Measurements from ENCODE around the gene SLC22A12.
"Not testable (repeated sequence)": the region's sequence is repeated elsewhere in the genome, so short reads cannot be mapped to it uniquely, and the experiment has no call there.

Gene SLC22A12

DNA sequence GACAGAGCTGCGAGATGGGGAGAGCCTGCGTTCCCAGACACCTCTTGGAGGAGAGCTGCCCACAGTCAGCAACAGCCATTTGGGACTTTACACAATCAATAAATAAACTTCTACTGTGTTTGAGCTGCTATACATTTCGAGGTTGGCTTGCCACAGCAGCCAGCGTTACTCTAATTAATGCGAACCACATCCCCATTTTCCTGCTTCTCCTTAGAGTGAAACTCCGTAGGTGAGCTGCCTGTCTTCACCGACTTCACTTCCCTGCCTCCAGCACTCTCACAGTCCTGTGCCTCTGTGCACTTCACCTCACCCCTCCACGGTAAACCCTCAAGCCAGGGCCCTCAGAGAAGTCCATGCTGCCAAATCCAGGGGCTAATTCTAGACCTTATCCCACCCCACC, 5.9 kb upstream of the SLC22A12 start:
- no peak for DNase-seq (ENCODE audit: low spot score)

DNA sequence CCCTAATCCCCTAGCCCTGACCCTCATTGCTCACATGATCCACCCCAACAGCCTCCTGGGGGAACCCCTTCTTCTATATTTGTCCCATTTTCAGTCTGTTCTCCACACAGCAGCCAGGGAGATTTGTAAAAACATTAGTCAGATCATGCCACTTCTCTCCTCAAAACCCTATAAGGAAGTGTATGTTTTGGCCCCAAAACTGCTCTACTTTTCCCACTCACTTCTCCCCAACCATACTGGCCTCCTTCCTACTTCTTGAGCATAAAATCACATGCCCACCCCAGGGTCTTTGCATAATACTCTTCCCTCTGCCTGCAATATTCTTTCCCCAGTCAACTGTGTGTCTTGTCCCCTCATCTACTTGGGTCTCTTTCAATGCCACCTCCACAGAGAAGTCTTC, 4.7 kb upstream of the SLC22A12 start:
- DNase-seq (ENCODE audit: low spot score) = no peak

DNA sequence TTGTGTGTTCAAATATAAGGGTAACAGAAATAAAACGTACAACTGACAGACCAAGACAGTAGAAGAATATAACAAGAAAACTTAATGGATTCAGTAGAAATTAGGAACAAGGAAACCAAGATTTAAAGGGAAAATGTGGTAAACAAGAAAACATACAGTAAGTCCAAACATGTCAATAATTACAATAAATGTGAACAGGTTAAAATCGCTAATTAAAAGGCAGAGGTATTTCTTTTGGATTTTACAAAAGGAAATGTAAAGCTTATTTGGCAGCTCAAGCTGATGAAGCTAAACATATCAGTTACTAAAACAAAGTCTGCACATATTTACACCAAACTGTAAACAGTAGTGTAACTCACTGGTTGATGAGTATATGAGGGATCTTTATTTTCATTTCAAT, 2.3 kb upstream of the SLC22A12 start:
- DNase-seq (ENCODE audit: low spot score) = no peak

DNA sequence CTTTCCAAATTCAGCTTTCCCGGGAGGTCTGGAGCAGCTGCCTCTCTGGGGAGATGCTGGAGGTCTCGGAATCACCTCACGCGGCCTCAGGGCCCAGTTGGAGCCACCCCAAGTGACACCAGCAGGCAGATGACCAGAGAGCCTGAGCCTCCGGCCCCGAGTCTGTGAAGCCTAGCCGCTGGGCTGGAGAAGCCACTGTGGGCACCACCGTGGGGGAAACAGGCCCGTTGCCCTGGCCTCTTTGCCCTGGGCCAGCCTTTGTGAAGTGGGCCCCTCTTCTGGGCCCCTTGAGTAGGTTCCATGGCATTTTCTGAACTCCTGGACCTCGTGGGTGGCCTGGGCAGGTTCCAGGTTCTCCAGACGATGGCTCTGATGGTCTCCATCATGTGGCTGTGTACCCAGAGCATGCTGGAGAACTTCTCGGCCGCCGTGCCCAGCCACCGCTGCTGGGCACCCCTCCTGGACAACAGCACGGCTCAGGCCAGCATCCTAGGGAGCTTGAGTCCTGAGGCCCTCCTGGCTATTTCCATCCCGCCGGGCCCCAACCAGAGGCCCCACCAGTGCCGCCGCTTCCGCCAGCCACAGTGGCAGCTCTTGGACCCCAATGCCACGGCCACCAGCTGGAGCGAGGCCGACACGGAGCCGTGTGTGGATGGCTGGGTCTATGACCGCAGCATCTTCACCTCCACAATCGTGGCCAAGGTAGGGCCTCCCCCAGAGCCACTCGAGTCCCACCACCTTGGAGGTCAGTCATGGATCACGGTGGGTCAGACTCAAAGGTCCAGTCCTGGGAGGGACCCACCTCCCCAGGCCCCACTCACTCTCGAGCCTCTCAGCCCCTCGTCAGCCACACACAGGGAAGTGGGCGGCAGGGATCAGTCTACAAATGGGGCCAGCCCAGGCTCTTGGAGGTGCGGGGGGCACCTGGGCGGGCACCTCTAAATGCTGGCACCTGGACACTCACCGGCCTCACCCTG, 525 bp downstream of the SLC22A12 start:
- DNase-seq (ENCODE audit: low spot score) = no peak

DNA sequence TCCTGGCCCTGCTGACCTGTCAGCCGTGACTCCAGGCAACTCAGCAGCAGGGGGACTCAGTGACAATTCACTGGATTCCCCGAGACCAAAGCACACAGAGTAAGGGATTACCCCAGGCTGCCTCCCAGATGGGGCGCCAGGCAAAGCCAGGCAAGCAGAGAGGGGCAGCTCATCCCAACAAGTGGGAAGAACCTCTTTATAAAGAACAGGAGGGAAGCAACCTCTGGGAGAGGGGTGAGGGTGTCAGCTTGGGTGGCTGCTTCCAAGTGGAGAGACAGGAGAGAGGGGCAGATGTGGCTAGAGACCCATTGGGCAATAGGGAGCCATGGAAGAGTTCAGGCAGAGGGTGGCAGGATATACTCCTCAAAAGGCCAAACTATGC, 1.2 kb downstream of the SLC22A12 start:
- DNase-seq (ENCODE audit: low spot score) = no peak

DNA sequence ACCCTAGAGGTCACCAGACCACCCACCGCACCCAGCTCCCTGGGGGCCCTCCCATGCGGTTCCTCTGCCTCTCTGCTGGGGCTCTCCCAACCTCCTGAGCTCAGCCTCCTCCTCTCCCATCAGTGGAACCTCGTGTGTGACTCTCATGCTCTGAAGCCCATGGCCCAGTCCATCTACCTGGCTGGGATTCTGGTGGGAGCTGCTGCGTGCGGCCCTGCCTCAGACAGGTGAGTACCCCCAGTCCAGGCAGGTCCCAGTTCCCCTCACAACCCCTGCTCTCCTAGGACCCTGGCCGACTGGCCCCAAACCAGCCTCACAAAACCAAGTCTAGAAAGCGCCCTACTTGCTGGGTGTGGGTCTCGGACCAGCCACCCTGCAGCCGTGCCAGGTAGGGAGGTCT, 1.6 kb downstream of the SLC22A12 start:
- DNase-seq (ENCODE audit: low spot score) = no peak

DNA sequence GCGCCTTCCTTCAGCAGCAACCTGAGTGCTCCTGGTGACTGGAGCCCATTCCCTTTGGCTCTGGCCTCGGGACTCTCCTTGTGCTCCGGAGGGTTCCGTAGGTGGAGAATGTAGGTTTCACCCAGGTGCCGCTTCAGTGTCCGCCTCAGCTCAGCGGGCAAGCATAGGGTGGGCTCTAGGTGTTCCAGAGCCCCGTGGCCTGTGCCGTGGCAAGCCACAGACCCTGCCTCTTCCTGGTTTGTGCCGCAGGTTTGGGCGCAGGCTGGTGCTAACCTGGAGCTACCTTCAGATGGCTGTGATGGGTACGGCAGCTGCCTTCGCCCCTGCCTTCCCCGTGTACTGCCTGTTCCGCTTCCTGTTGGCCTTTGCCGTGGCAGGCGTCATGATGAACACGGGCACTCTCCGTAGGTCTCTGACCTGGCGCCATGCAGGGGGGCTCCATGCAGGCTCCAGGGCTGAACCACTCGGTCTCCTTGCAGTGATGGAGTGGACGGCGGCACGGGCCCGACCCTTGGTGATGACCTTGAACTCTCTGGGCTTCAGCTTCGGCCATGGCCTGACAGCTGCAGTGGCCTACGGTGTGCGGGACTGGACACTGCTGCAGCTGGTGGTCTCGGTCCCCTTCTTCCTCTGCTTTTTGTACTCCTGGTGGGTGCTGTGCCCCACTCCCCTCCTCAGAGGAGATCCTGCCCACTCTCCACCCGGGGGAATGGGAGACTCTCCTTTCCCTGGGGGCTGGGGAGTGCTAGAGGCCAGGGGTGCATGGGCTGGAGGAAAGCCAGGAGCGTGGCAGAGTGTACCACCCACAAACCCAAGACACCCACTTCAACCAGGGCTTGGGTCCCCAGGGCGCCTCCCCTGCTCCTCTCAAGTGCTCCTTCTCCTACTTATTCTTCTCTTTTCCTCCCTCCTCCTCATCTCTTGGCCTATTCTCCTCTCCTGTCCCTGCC, 2.4 kb downstream of the SLC22A12 start:
- DNase-seq (ENCODE audit: low spot score) = no peak

DNA sequence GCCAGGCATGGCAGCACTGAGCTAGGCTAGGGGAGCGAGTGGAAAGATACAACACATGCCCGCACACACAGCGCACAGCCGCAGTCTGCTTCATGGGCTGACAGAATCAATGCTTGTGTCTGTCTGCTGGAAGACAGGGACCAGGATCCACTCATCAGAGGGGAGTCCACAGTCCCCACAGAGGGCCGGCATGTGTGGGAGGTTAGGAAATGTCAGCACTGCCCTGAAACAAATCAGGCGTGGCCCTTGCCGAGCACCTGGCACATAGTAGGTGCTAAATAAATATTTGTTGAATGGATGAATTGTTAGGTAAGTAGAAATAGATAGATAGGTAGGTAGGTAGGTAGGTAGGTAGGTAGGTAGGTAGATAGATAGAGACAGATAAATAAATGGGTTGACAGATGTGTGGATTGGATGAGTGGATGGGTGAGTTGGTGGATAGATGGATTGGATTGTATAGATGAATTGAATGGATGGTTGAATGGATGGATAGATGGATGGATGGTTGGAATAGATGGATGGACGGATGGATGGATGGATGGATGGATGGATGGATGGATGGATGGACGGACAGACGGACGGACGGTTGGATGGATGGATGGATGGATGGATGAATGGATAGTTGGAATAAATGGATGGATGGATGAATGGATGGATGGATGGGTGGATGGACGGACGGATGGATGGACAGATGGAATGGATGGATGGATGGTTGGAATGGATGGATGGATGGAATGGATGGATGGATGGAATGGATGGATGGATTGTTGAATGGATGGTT, 3.3 kb downstream of the SLC22A12 start:
- no peak for DNase-seq (ENCODE audit: low spot score)

DNA sequence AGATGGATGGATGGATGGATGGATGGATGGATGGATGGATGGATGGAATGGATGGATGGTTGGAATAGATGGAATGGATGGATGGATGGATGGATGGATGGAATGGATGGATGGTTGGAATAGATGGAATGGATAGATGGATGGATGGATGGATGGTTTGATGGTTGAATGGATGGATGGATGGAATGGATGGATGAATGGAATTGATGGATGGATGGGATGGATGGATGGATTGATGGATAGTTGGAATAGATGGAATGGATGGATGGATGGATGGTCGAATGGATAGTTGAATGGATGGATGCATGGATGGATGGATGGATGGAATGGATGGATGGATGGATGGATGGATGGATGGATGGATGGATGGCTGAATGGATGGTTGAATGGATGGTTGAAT, 4.9 kb downstream of the SLC22A12 start:
- not testable (repeated sequence) for DNase-seq (ENCODE audit: low spot score)

DNA sequence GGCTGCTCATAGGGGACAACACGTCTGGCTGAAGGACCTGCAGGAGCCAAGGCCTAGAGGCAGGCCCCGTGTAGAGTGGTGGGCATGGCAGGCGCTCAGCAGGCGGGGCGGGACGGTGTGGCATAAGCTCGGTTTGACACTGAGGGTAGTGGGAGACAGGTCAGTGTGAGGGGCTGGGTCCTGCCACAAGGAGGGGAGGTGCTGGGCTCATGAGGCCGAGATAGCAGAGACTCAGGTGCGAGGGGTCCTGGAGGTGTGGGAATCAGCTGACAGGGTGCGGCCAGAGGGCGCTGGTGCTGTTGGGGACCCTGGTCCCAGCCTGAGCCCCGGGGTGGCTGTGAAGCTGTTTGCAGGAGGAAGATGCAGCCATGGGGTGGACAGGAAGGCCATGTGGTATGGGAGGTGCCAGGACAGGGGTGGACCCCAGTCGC, 6.7 kb downstream of the SLC22A12 start:
- no peak for DNase-seq (ENCODE audit: low spot score)

DNA sequence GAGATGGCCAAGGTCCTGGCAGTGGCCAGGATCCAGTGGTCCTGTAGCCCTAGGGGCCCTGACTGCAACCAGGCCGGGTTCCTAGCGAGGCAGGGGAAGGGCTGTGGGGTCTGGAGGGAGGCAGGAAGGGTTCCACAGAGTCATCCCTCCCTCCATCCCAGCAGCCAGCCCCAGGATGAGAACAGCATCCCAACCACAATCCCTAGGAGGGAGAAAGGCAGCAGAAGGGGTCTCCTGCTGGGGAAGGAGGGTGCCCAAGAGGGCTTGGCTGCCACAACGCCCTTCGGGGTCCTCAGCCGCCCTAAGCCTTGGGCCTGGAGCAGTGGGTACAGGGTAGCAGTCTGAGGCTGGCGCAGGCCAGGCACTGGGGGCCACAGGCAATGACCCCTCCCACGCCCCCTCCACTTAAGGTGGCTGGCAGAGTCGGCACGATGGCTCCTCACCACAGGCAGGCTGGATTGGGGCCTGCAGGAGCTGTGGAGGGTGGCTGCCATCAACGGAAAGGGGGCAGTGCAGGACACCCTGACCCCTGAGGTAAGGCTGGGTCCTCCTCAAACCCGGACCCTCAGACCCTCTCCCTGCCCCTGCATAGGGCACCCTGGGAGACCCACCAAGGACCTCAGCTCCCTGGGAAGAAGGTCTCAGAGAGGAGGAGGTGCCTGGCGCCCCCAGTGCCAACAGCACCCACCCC, 7.2 kb downstream of the SLC22A12 start:
- no peak for DNase-seq (ENCODE audit: low spot score)

DNA sequence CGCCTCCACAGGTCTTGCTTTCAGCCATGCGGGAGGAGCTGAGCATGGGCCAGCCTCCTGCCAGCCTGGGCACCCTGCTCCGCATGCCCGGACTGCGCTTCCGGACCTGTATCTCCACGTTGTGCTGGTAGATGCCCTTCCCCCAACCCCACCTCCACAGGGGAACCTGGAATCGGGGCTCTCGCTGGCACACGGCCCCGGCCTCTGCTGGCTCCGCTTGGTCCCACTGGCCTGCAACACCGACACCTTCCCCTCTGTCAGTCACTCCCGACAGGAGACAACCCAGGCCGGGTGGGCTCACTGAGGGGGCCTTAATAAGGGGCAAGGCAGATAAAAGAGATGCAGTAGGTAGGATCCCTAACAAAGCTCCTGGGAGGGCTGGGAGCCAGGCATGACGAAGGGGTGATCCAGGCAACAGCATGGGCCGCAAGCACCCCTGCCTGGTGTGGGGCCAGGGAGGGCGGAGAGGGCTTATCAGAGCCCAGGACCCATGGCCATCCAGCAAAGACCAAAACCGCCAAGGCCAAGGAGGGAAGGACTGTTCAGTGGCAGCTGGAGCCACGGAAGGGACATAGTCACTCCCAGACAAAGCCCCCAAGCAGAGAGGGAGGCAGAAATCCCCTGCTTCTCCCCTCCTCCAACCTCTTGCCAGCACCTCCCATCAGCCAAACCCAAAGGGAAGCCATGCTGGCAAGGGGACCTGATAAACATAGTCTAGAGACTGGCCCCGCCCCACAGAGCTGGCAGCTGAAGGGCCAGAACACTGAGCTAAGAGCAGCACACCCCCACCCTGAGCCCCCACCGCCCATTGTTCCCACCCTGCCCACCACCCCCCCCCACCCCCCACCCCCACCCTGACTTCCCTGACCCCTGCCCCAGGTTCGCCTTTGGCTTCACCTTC, 8.0 kb downstream of the SLC22A12 start:
- no peak for DNase-seq (ENCODE audit: low spot score)

DNA sequence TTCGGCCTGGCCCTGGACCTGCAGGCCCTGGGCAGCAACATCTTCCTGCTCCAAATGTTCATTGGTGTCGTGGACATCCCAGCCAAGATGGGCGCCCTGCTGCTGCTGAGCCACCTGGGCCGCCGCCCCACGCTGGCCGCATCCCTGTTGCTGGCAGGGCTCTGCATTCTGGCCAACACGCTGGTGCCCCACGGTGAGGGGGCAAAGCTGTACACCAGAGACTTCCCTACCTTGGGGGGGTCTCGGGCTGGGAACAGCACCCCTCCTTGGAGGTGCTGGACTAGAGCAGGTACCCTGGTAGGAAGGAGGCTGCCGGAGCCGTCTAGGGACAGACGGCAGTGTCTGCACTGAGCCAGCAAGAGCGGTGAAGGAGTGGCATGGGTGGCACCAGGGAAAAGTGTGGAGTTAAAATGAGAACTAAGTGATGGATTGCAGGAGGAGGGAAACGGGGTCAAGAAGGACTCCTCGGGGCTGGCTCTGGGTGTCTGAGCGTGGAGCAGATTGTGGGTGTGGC, 8.7 kb downstream of the SLC22A12 start:
- no peak for DNase-seq (ENCODE audit: low spot score)

DNA sequence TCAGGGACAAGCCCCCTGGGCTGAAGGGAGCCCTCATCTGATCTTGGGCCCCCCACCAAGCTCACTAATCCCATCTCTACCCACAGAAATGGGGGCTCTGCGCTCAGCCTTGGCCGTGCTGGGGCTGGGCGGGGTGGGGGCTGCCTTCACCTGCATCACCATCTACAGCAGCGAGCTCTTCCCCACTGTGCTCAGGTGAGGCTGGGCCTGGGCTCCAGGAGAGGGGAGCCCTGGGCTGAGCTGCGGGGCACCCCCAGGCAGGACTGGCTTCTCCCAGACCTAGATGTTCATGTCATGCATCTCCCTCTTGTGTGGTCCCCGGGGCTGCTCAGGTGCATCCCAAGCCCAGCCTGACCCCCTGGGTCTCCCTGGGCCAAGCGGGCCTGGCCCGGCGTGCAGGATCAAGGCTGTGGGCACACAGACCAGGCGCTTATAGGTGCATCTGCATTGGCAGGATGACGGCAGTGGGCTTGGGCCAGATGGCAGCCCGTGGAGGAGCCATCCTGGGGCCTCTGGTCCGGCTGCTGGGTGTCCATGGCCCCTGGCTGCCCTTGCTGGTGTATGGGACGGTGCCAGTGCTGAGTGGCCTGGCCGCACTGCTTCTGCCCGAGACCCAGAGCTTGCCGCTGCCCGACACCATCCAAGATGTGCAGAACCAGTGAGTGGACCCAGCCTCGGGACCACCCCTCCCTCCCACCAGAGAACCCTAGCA, 9.4 kb downstream of the SLC22A12 start:
- no peak for DNase-seq (ENCODE audit: low spot score)

DNA sequence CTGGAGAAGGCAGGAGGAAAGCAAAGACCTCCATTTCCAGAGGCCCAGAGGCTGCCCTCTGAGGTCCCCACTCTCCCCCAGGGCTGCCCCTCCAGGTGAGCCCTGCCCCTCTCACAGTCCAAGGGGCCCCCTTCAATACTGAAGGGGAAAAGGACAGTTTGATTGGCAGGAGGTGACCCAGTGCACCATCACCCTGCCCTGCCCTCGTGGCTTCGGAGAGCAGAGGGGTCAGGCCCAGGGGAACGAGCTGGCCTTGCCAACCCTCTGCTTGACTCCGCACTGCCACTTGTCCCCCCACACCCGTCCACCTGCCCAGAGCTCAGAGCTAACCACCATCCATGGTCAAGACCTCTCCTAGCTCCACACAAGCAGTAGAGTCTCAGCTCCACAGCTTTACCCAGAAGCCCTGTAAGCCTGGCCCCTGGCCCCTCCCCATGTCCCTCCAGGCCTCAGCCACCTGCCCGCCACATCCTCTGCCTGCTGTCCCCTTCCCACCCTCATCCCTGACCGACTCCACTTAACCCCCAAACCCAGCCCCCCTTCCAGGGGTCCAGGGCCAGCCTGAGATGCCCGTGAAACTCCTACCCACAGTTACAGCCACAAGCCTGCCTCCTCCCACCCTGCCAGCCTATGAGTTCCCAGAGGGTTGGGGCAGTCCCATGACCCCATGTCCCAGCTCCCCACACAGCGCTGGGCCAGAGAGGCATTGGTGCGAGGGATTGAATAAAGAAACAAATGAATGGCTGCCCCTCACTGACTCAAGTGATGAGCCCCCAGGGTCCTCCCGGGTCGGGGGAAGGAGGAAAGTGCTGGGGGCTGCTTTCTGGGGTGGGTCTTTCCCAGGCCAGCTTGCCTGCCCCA, 10.8 kb downstream of the SLC22A12 start:
- no peak for DNase-seq (ENCODE audit: low spot score)

DNA sequence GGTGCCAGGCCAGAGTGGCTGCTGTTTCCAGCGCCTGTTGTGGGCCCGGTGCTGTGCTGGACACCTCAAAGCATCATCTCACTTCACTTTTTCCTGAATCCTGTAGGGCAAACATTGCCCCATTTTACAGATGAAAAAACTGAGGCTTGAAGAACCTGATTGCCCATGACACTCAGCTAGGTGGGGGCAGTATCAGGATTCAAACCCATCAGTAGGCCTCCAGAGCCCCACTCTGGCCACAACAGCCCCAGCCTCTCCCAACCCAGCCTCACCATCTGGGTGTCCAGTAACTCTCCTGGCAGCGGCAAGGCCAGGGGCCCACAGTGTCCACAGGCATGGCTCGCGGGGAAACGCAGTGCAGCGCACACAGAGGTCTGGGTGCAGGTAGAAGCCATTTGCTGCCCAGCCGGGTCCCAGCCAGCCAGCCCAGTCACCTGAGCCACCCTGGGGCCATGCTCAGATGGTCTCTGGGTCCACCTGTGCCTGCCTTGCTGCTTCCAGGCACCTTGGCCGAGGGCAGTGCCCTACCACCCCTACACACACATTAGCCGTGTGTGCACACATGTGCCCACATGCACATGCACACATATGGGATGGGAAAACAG, 11.5 kb downstream of the SLC22A12 start:
- no peak for DNase-seq (ENCODE audit: low spot score)

DNA sequence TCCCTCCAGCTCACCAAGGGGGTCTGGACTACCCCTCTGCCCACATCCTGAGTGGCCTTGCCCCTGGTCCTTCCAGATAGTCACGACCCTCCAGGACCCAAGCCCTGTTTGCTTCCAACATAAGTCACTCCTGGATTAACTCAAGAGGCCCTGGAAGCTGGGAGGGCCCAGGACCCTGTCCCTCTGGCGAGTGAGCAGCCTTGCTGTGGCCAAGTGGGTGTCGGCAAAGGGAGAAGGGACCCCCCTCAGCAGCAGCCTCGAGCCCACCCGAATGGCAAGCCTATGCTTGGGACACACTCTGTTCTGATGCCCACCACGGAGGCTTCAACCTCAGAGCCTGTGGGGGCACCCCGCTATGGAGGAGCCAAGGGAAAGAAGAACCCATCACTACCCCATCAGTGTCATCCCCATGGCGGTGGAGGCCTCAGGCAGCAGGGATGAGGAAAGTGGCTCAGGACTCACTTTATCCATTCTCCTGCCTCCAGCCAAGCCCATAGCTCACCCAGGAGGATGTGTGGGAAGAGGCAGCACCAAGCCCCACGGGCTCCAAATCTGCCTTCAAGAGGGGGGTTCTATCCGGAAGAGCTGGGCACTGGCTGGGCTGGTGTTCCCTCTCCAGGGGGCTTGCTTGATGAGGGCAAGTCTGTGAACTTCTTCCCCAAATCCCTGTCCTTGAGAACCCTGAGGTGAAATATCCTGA, 12.5 kb downstream of the SLC22A12 start:
- no peak for DNase-seq (ENCODE audit: low spot score)

Measured in CD4-positive, alpha-beta T cell treated with Interleukin-2 at 100 ng/mL for 4 hours (primary cell).